Measurements from ENCODE around the gene AIMP1.

The AIMP1 gene

GRCh38 chr4:106315968-106316772 lies at the start of gene AIMP1, which contains the start of gene TBCK:
AIMP1 (plus strand) TSS chr4:106316550; CDS start chr4:106325010, 8,460 bp downstream.
TBCK (minus strand) TSS chr4:106316209; CDS start chr4:106308960, 7,249 bp downstream.
- peak; percentile 92 for DNase-seq (ENCODE audit: low spot score)

- DNase-seq (ENCODE audit: low spot score): no peak
Observed at GRCh38 chr4:106268786-106269185, 47.6 kb upstream of the AIMP1 start.

DNA sequence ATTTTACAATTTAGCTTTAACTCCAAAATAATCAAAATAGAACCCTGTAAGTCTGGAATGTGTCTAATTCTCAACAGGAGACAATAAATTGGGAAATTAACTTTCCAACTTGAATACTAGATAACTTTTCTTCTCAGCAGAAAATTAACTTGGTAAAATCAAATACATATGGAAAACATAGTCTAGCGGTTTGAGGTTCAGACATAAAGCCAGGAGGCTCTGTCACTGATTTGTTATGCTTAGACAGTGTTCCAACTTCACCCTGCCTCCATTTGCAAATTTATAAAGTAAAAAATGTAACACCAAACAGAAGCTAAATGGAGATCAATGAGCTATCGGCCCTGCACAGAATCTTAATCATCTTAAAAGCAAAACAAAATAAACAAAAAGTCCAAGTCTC lies 46.6 kb upstream of the AIMP1 start:
- DNase-seq (ENCODE audit: low spot score): no peak

DNA sequence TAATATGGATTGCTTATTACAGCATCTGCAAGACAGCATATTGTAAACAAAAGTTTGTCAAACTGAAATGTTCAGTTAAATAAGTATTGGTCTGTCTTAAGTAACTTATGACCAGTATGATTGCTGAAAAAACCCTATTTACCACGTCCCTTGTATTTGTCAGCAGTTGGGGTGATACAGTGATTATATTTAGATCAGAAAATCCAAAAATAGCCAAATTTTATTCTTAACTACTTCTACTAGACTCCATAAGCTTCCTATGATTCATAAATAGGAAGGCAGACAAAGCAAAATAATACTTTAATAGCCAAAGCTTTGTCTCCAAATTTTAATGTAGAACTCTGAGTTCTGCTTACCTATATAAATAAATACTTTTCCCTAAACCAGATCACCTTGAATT lies 45.6 kb upstream of the AIMP1 start:
- DNase-seq (ENCODE audit: low spot score): no peak

- DNase-seq (ENCODE audit: low spot score): peak; percentile 10
Observed at GRCh38 chr4:106273831-106274230, 42.5 kb upstream of the AIMP1 start.

DNA sequence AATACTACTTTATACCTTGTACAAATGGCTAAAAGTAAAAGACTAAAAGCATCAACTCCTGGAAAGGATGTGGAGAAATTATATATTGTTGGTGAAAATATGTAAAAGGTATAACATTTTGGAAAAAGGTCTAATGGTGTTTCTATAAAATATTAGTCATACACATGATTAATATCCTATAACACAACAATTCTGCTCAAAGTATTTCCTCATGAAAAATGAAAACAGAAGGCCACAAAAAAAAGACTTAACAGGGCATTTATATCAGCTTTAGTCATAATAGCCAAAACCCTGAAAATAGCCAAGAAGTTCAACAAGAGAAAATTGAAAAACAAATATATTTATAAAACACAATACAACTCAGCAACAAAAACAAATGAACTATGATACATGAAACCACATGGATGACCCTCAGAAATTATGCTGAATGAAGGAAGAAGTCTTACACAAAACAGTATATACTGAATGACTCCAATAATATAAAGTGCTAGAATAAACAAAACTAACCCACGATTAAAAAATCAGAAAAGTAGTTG lies 39.1 kb upstream of the AIMP1 start:
- no peak for DNase-seq (ENCODE audit: low spot score)

- DNase-seq (ENCODE audit: low spot score): no peak
Observed at GRCh38 chr4:106284227-106284626, 32.1 kb upstream of the AIMP1 start.

GRCh38 chr4:106286611-106287010 lies 29.7 kb upstream of the AIMP1 start:
- no peak for DNase-seq (ENCODE audit: low spot score)

- peak; percentile 98 for DNase-seq (ENCODE audit: low spot score)
Observed at GRCh38 chr4:106287353-106287969, 28.9 kb upstream of the AIMP1 start.

- no peak for DNase-seq (ENCODE audit: low spot score)
Observed at GRCh38 chr4:106289737-106290136, 26.6 kb upstream of the AIMP1 start.

DNA sequence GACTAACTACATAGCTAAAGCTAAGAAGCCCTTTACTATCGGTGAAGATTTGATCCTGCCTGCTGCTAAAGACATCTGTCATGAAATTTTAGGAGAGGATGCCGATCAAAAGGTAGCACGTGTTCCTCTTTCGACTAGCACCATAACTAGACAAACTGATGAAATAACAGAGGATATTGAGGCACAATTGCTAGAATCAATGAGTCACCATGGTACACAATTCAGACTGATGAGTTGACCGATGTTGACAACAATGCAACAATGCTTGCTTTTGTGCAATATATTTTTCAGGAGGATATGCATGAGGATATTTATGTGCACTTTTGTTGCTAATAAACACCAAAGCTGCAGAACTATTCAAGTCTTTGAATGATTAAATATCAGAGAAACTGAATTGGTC lies 24.7 kb upstream of the AIMP1 start:
- DNase-seq (ENCODE audit: low spot score): no peak

DNA sequence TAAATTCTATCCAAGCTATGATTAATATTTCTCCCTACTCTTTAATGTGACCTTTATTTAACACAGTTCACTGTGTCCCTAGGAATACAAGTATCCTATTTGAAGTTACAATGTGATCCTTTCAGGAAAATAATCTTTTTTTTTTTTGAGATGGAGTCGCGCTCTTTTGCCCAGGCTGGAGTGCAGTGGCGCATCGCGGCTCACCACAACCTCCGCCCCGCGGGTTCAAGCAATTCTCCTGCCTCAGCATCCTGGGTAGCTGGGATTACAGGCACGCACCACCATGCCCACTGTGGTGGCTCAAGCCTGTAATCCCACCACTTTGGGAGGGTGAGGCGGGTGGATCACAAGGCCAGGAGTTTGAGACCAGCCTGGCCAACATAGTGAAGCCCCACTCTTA lies 22.3 kb upstream of the AIMP1 start:
- no peak for DNase-seq (ENCODE audit: low spot score)

DNA sequence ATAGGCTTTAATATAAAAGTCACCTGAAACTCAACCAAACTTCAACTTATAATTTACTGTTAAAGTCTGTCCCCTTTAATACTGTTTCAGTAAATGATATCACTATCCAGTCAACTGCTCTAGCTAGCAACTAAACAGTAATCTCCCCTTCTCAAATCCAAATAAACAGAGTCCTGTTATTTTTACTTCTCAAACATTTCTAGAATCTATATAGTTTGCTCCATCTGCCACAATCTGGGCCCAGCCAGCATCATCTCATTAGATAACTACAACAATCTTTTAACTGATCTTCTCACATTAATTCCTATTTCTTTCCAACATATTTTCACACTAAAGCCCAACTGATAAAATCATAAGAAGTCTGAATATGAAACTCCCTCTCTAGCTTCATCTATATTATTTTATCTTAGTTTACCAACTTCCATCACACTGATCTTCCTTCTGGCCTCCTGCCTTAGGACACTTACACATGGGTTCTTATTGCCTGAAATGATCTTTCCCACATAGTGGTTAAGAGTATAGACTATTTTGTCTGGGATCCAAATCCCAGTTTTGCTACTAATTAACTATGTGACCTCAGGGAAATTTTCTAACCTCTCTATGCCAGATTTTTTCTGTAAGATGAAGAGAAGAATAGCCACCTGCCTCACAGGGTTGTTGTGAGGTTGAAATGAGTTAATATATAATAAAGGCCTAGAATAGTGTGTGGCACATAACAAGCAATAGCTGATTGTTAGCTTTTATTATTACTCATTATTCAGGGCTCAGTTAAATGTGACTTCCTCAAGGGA lies 18.9 kb upstream of the AIMP1 start:
- peak; percentile 70 for DNase-seq (ENCODE audit: low spot score)

DNA sequence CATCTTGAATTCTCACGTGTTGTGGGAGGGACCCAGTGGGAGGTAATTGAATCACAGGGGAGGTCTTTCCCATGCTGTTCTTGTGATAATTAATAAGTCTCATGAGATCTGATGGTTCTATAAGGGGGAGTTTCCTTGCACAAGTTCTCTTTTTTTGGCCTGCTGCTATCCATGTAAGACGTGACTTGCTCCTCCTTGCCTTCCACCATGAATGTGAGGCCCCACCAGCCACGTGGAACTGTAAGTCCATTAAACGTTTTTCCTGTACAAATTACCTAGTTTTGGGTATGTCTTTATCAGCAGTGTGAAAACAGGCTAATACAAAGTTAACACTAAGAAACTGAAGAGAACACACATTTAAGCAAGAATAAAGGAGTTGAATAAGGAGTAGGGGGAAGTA lies 16.4 kb upstream of the AIMP1 start:
- no peak for DNase-seq (ENCODE audit: low spot score)

- no peak for DNase-seq (ENCODE audit: low spot score)
Observed at GRCh38 chr4:106301393-106302061, 14.8 kb upstream of the AIMP1 start.

DNA sequence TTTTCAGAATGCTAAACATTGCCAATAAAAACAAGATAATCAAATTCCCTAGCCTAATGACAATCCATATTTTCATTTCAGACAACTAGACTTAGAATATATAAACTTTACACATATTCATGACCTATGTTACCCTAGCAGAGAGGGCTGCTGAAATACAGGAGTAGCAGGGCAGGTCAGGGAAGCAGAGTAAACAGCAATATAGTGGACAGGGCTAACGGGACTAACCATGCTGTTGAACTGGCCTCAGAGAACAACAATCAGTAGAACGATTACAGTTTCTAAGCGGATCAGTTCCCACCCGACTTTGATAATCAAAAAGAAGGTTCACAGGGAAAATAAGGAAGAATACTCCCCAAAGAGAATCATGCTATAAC lies 14.3 kb upstream of the AIMP1 start:
- DNase-seq (ENCODE audit: low spot score): no peak

GRCh38 chr4:106303548-106304281 lies 12.6 kb upstream of the AIMP1 start:
- no peak for DNase-seq (ENCODE audit: low spot score)

DNA sequence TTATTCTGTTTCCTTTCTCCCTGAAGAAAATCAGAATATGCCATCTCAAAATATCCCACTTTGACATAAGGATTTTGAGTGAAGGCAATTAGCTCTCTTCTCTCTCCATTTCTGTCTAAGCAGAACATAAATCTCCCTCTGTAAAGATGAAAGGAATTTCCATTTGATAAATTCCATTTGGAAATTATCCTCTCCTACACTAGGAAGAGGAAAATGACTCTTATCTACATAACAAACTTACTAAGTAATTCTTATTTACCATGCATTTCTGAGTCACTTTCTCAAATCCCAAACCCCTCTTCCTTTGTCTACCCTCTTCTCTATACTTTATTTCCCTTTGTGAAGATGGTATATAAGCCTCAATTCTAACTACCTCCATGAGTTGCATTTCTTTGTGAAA lies 11.7 kb upstream of the AIMP1 start:
- DNase-seq (ENCODE audit: low spot score): no peak

- no peak for DNase-seq (ENCODE audit: low spot score)
Observed at GRCh38 chr4:106305435-106306055, 10.8 kb upstream of the AIMP1 start.

GRCh38 chr4:106306561-106306960 lies 9.8 kb upstream of the AIMP1 start:
- DNase-seq (ENCODE audit: low spot score): no peak

- no peak for DNase-seq (ENCODE audit: low spot score)
Observed at GRCh38 chr4:106312377-106312776, 4.0 kb upstream of the AIMP1 start.
